ENCODE results near the gene CENPA.

DNA sequence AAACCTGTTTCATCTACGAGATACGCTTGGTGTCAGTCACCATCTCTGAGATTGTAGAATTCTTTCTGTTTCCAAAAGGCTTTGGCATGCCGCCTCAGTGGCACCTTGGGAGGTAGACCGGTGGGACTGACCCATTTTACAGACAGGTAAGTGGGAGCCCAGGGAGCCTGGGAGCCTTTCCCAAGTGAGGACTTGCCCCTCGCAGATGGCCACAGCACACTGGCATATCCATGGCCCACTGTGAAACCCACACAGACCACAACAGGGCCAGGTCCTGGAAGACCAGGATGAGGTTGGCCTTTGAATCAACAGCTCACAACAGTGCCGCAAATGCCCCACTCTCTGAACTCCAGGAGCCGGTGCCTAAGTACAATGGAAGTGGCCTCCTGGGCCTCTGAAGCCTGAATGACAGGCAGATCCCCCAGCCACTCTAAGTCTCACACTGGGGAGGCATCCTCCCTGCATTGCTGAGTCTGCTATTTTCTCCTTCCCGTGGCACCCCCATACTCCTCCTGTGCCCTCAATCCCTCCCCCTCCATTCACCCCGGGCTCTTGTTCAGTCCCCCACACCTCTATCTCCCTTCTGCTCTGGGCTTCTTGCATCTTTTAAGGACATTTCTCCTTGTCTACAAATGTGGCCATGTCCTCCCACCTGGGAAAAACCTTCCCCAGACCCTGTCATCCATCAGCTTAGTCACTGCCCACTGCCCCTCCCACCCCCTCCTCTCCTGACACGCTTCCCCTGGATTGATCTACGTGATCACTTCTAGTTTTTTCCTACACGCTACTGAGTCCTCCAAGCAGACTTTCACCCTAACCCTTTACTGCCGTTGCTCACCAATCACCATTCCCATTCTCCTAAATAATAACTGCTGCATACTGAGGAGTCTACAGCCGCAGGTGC, 26.2 kb downstream of the CENPA start:
- TF ChIP-seq POLR2AphosphoS5 (IDR thresholded peaks at IDR 0.05; ENCODE audit: low read depth, low read length) (no peak), RFX5 (IDR thresholded peaks at IDR 0.05; ENCODE audit: low read length) (no peak), FOXJ3 (CRISPR knock-in tag; IDR thresholded peaks at IDR 0.05) (no peak), GABPA (IDR thresholded peaks at IDR 0.05; ENCODE audit: low read depth) (no peak), FOSL2 (IDR thresholded peaks at IDR 0.05; ENCODE audit: borderline replicate concordance, low read depth) (no peak), EP300 (IDR thresholded peaks at IDR 0.05; ENCODE audit: borderline replicate concordance in 1 of 2, low read depth in 1 of 2, low read length in 1 of 2) (no peak), TAF1 (IDR thresholded peaks at IDR 0.05; ENCODE audit: borderline replicate concordance, low read depth, low read length) (no peak)
- TF ChIP-seq, protein P1, sequence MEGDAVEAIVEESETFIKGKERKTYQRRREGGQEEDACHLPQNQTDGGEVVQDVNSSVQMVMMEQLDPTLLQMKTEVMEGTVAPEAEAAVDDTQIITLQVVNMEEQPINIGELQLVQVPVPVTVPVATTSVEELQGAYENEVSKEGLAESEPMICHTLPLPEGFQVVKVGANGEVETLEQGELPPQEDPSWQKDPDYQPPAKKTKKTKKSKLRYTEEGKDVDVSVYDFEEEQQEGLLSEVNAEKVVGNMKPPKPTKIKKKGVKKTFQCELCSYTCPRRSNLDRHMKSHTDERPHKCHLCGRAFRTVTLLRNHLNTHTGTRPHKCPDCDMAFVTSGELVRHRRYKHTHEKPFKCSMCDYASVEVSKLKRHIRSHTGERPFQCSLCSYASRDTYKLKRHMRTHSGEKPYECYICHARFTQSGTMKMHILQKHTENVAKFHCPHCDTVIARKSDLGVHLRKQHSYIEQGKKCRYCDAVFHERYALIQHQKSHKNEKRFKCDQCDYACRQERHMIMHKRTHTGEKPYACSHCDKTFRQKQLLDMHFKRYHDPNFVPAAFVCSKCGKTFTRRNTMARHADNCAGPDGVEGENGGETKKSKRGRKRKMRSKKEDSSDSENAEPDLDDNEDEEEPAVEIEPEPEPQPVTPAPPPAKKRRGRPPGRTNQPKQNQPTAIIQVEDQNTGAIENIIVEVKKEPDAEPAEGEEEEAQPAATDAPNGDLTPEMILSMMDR (IDR thresholded peaks at IDR 0.05), result no peak
- TF ChIP-seq, protein P2, sequence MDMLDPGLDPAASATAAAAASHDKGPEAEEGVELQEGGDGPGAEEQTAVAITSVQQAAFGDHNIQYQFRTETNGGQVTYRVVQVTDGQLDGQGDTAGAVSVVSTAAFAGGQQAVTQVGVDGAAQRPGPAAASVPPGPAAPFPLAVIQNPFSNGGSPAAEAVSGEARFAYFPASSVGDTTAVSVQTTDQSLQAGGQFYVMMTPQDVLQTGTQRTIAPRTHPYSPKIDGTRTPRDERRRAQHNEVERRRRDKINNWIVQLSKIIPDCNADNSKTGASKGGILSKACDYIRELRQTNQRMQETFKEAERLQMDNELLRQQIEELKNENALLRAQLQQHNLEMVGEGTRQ (IDR thresholded peaks at IDR 0.05; ENCODE audit: borderline replicate concordance, low read depth, low read length), result no peak
- TF ChIP-seq, protein P3, sequence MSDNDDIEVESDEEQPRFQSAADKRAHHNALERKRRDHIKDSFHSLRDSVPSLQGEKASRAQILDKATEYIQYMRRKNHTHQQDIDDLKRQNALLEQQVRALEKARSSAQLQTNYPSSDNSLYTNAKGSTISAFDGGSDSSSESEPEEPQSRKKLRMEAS (IDR thresholded peaks at IDR 0.05; ENCODE audit: low read depth), result no peak
- TF ChIP-seq, protein P4, sequence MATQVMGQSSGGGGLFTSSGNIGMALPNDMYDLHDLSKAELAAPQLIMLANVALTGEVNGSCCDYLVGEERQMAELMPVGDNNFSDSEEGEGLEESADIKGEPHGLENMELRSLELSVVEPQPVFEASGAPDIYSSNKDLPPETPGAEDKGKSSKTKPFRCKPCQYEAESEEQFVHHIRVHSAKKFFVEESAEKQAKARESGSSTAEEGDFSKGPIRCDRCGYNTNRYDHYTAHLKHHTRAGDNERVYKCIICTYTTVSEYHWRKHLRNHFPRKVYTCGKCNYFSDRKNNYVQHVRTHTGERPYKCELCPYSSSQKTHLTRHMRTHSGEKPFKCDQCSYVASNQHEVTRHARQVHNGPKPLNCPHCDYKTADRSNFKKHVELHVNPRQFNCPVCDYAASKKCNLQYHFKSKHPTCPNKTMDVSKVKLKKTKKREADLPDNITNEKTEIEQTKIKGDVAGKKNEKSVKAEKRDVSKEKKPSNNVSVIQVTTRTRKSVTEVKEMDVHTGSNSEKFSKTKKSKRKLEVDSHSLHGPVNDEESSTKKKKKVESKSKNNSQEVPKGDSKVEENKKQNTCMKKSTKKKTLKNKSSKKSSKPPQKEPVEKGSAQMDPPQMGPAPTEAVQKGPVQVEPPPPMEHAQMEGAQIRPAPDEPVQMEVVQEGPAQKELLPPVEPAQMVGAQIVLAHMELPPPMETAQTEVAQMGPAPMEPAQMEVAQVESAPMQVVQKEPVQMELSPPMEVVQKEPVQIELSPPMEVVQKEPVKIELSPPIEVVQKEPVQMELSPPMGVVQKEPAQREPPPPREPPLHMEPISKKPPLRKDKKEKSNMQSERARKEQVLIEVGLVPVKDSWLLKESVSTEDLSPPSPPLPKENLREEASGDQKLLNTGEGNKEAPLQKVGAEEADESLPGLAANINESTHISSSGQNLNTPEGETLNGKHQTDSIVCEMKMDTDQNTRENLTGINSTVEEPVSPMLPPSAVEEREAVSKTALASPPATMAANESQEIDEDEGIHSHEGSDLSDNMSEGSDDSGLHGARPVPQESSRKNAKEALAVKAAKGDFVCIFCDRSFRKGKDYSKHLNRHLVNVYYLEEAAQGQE (IDR thresholded peaks at IDR 0.05; ENCODE audit: low read depth, low read length), result no peak
- TF ChIP-seq, protein P5, sequence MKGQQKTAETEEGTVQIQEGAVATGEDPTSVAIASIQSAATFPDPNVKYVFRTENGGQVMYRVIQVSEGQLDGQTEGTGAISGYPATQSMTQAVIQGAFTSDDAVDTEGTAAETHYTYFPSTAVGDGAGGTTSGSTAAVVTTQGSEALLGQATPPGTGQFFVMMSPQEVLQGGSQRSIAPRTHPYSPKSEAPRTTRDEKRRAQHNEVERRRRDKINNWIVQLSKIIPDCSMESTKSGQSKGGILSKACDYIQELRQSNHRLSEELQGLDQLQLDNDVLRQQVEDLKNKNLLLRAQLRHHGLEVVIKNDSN (IDR thresholded peaks at IDR 0.05; ENCODE audit: borderline replicate concordance, low read depth), result no peak

All from SK-N-SH (cell line).